Hematopoietic multipotent progenitor cell (in vitro differentiated cells): ENCODE results near the gene GRID2. TPM values are rescaled to one million over a fixed set of nuclear protein-coding genes. Genes with fewer than 3 reads are reported as not detected.

Experiments used
- DNase-seq, 3 donors: peaks; one replicate each; pipeline ENCODE4 v3.0.0-alpha.2; 2011 to 2015; ENCODE audit warnings: low read depth in 2 of 3, low spot score in 2 of 3
- total RNA-seq: library from RNA; depleted of rRNA; stranded (reverse); fragments of >200 nt; gene quantifications from one replicate; pipeline ENCODE4 v1.2.3, GENCODE V29; 2012

Gene GRID2
- total RNA-seq, 1 donor = not detected

- DNase-seq = no peak
Observed at GRCh38 chr4:93178279-93178678, 874.5 kb downstream of the GRID2 start.

DNA sequence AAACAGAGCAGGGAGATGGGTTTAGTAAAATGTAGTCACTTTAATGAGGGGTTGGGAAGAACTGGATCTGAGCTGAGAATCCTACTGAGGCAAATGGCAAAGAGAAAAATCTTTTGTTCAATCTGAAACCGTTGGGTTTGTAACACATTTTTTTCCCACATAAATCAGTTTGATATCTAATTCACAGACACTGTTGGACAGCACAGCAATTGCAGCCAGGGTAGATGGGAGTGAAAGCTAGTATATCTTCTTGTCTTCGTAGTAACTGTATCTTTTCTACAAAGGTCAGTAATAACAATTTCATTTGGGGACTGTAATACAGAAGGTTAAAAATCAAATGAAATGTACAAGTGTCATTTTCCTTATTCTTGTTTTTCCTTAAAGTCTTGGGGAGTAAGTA lies 875.3 kb downstream of the GRID2 start:
- DNase-seq = no peak

GRCh38 chr4:93182722-93183121 lies 879.0 kb downstream of the GRID2 start:
- no peak for DNase-seq

DNA sequence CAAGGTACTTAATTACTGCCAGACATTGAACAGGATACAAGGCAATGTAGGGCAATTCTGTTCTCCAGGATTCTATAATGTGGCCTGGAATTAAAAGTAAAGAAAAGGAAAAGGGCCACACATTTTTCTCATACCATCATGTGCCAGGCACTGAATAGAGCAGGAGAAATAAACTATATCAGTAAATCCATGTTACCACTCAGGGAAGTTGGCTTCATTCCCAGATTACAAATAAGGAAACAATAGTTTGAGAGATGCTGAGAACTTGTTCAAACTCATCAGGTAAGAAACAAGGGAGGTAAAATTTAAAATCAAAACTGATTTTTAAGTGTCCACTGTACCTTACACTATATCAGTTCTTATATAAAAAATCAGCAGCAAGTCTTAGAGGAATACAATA lies 879.8 kb downstream of the GRID2 start:
- no peak for DNase-seq

GRCh38 chr4:93184053-93184452 lies 880.3 kb downstream of the GRID2 start:
- no peak for DNase-seq

DNA sequence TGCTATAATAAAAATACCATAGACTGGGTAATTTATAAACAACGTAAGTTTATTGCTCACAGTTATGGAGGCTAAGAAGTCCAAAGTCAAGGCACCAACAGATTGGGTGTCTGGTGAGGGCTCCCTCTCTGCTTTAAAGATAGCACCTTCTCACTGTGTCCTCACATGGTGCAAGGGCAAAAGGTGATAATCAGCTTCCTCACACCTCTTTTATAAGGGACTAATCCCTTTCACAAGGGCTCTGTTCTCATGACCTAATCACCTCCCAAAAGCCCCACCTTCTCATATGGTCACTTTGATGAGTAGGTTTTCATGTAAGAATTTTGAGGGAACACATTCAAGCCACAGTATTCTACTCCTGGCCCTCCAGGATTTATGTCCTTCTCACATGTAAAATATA lies 883.1 kb downstream of the GRID2 start:
- DNase-seq = no peak

DNA sequence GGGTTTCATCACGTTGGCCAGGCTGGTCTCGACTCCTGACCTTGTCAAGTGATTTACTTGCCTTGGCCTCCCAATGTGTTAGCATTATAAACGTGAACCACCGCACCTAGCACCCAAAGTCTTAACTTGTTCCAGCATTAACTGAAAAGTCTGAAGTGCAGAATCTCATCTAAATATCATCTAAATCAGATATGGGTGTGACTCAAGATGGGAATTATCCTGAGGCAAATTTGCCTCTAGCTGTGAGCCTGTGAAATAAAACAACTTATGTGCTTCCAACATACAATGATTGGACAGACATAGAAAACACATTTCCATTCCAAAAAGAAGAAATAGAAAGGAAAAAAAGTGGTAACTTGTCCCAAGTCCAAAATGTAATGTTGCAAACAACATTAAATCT lies 883.7 kb downstream of the GRID2 start:
- DNase-seq = no peak

GRCh38 chr4:93187892-93188291 lies 884.1 kb downstream of the GRID2 start:
- no peak for DNase-seq

GRCh38 chr4:93199492-93199891 lies 895.7 kb downstream of the GRID2 start:
- DNase-seq = peak in 2 of 3 donors; percentile 2 to 40

DNA sequence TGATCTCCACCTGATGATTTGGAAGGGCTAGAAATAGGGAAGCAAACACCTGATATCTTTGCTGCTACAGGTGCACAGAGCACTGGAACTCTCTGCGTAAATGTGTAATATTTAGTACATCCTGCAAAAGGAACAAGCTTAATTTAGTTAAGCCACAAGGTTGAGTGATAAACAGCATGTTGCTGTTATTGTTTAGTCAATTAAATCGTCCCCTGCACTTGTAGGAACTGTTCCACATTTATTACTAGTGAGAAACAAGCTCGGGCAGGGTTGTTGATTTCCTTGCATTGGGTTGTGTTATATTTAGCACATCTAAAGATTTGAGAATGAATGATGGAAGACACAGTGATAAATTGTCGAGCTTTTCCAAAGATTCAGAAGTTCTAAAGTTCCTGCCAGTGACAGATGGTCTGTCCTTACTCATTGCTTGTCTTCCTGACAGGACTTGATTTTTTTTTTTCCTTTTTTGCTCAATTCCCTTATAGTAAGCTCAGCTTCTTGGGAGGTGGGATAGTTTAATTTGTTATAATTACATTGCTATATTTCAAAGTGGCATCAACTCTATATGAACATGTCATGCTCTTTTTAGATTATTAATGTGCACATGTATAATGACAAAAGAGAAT lies 897.8 kb downstream of the GRID2 start:
- no peak for DNase-seq

GRCh38 chr4:93203708-93204107 lies 899.9 kb downstream of the GRID2 start:
- no peak for DNase-seq

DNA sequence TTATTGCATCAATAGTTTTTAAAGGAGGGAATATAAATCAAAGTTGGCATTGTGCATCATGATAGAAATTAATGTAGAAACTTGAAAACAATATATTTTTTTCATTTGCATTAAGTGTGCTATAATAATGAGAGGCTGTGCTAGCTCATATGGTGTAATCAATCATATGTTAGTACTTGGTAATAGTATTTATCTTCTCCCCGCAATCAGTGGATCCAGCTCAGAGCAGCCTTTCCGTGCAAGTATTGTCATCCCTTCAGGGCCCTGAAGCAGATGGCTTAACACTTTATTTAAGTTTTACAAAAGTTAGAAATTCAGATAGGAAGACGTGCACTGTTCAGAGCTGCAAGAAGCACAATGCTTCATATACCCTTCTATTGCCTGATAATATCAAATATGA lies 908.5 kb downstream of the GRID2 start:
- no peak for DNase-seq

DNA sequence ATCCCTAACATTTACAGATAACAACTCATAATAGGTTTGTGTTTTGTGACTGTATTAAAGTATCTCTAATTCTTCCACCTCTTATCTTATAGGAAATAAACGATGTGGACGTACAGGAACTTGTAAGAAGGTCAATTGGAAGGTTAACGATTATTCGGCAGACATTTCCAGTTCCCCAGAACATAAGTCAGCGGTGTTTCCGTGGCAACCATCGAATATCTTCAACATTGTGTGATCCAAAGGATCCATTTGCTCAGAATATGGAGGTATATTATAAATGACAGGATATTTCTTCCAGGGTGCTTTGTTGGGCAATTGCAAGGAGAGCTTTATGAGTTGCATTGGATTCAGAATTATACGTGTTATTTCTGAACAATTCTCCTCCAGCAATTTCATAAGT lies 912.9 kb downstream of the GRID2 start:
- DNase-seq = no peak

- DNase-seq = no peak
Observed at GRCh38 chr4:93217431-93217830, 913.7 kb downstream of the GRID2 start.

DNA sequence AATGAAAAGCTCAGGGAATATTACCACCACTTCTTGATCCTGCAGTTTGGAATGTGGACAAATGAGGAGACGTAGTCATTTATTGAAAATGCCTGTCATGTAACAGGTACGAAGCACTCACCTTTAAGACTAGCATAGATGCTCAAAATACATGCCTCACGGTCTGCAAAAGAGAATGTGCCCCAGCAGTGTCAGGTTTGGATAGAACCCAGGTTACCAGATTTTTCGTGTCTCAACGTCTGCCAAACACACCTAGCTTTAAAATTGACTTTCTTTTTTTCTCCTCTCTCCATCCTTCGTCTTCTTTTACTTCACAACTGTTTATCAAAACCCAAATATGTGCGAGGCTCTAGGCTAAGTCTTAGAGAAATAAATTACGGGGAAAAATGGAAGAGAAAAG lies 918.0 kb downstream of the GRID2 start:
- no peak for DNase-seq

- DNase-seq = no peak
Observed at GRCh38 chr4:93228021-93228420, 924.3 kb downstream of the GRID2 start.

GRCh38 chr4:93232883-93233282 lies 929.1 kb downstream of the GRID2 start:
- no peak for DNase-seq

- no peak for DNase-seq
Observed at GRCh38 chr4:93237521-93237920, 933.8 kb downstream of the GRID2 start.

DNA sequence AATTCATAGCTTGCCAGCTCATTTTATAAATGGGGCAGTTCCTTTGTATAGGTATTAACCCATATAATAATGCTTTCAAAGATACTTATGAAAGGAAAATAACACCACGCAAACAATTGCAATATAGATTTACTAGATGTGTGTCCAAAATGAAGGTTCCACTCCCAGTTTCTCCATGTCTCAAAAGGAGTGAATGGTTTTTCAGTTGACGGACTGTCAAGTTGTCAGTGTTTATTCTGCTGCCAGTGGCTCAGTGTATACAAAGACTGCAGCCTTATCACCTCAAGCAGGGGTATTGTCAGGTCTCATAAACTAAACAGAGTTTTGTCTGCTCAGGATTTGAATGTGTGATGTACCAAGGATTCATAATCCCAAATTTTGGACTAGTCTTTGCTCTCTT lies 939.5 kb downstream of the GRID2 start:
- no peak for DNase-seq

DNA sequence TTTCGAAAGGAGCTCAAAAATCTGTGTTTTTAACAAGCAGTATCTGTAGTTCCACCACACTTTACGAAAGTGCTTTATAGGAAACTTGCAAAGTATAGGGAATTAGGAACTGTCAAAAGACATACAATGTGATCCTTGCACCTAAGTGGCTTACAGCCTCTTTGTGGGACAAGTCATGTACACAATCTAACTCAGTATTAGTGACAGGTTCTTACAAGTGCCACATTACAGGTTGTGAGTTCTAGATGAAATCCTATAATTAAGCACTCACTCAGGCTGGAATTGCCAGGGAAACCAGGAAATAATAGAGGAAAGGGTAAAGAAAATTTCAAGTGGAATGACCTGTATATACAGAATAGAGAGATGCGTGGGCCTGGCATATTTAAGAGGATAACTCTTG lies 957.4 kb downstream of the GRID2 start:
- DNase-seq = no peak

DNA sequence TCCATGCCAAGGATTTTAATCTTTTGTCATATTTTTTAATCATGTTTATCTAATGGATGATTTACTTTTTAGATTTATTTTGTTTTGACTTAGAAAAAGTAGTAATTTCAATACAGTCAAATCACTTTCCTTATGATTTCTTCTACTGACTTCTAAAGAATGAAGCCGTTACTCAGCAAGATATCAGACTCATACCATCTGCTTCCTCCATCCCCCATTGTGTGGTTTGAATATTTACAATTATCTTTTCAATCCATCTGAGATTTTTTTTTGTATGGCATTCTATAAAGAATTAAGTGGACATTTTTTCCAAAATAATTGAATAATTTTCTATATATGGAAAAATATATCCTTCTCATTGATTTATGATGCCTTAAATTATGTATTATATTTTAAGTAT lies 959.4 kb downstream of the GRID2 start:
- DNase-seq = peak in 2 of 3 donors; percentile 63 to 90

GRCh38 chr4:93267747-93268146 lies 964.0 kb downstream of the GRID2 start:
- no peak for DNase-seq

DNA sequence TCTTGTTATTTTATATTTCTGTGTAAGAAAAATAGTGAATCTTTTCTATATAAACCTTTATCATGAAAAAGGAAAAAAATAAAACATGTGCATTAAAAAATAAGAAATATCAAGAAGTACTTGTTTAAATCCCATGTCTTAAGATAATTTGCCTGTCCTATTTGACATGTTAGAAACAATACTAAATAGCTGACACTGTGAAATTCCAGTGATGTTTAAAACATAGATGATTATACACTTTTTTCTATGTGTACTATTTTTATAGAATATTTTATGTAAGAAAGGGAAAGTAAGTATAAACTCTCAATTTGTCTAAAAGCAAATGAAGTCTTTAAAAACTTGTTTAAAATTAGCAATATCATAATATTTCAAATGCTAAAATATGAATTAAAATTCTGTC lies 981.6 kb downstream of the GRID2 start:
- no peak for DNase-seq
